Esophagus muscularis mucosa (tissue), 4 donors: Measurements from ENCODE around the gene ELOB. TPM values are rescaled to one million over a fixed set of nuclear protein-coding genes. Genes with fewer than 3 reads are reported as not detected.

Experiments
- DNase-seq: peaks from one replicate; pipeline ENCODE4 v3.0.0-alpha.2; 2017; ENCODE audit errors: extremely low spot score
- H3K27ac ChIP-seq, 4 donors: fragments of 200-600 bp; sonication (generic); replicated peaks in 1 of 4; 1 replicate in 3 of 4; 2 replicates in 1 of 4; pipeline ENCODE4 v1.5.1; 2016 to 2019; ENCODE audit warnings: mild to moderate bottlenecking in 1 of 4
- H3K27me3 ChIP-seq, 4 donors: fragments of 200-600 bp; sonication (generic); one replicate each; pipeline versions ENCODE4 v1.5.1 to v1.6.0; 2016 to 2019
- H3K36me3 ChIP-seq, 4 donors: fragments of 200-600 bp; sonication (generic); one replicate each; pipeline ENCODE4 v1.5.1; 2016 to 2019
- H3K4me1 ChIP-seq, 4 donors: fragments of 200-600 bp; sonication (generic); one replicate each; pipeline ENCODE4 v1.5.1; 2016 to 2019
- H3K4me3 ChIP-seq, 4 donors: fragments of 200-600 bp; sonication (generic); 1 replicate in 2 of 4; 2 replicates in 2 of 4; pipeline ENCODE4 v1.5.1; 2016 to 2019; ENCODE audit warnings: mild to moderate bottlenecking in 4 of 4, moderate library complexity in 1 of 4
- H3K9me3 ChIP-seq, 4 donors: fragments of 200-600 bp; sonication (generic); 1 replicate in 3 of 4; 2 replicates in 1 of 4; pipeline ENCODE4 v1.5.1; 2016 to 2019
- EP300 ChIP-seq: sonication (generic); formaldehyde crosslinking; IDR thresholded peaks from one replicate; pipeline ENCODE4 v1.6.1; 2017; ENCODE audit warnings: antibody characterized with exemption
- POLR2A ChIP-seq: fragments of 450-650 bp; IDR thresholded peaks from one replicate; pipeline ENCODE4 v1.6.1; 2017; ENCODE audit warnings: antibody characterized with exemption, moderate library complexity, mild to moderate bottlenecking, low read depth
- POLR2AphosphoS5 ChIP-seq, 2 donors: sonication (generic); formaldehyde crosslinking; IDR thresholded peaks; one replicate each; pipeline ENCODE4 v1.6.1; 2017; ENCODE audit warnings: antibody characterized with exemption in 2 of 2
- WGBS: methylation state at CpG from one replicate; pipeline ENCODE4 v1.1.5; 2018; 5-methylcytosine and 5-hydroxymethylcytosine counted together
- intact Hi-C: fragments of 100-400 bp; cut with DNase I; formaldehyde crosslinking; loops from one replicate; pipeline ENCODE4 v1.15.1; 2023
- total RNA-seq, 4 donors: library from RNA; depleted of rRNA; stranded (reverse); fragments of >200 nt; gene quantifications; one replicate each; pipeline versions ENCODE4 v1.1.0 to v1.2.1, GENCODE V29; 2016
- TF ChIP-seq, protein P1 (sequence below), 3 experiments: fragments of 200-600 bp in 2 of 3; fragments of 450-650 bp in 1 of 3; sonication (generic) in 2 of 3; IDR thresholded peaks; one replicate each; pipeline ENCODE4 v1.5.1; 2017 to 2019; ENCODE audit warnings: antibody characterized with exemption in 3 of 3, mild to moderate bottlenecking in 2 of 3, moderate library complexity in 1 of 3

The ELOB gene
- total RNA-seq, 4 donors from 2014 or later, result 199 to 229 (median 213) TPM

- Histone ChIP-seq H3K36me3 (peaks cover 95 to 100% (median 100%) of the 10 kb centered on the region in 4 donors), H3K4me3 (no peak overlapping the region), H3K4me1 (peaks cover 8 to 38% (median 29%) of the 10 kb centered on the region in 4 donors), H3K27me3 (no peaks in the 10 kb centered on the region), H3K9me3 (no peaks in the 10 kb centered on the region), H3K27ac (no peak overlapping the region)
- TF ChIP-seq EP300 (no peak), POLR2AphosphoS5 (IDR thresholded peaks at IDR 0.05) (no peak)
- no peak for DNase-seq
- 98% methylated on average over 70 of the region's 73 CpGs for WGBS
- intact Hi-C loops, result no loop called here
Measured at GRCh38 chr16:2765462-2766404, 11.3 kb downstream of the ELOB start.

- H3K27ac ChIP-seq, result no peak overlapping the region
- 100% methylated on average over 9 of the region's 9 CpGs for WGBS
- intact Hi-C loops, result no loop called here
- H3K36me3 ChIP-seq, result peaks cover 95 to 100% (median 100%) of the 10 kb centered on the region in 4 donors
- H3K4me3 ChIP-seq, result no peak overlapping the region
- no peak for DNase-seq
- TF ChIP-seq, protein P1, sequence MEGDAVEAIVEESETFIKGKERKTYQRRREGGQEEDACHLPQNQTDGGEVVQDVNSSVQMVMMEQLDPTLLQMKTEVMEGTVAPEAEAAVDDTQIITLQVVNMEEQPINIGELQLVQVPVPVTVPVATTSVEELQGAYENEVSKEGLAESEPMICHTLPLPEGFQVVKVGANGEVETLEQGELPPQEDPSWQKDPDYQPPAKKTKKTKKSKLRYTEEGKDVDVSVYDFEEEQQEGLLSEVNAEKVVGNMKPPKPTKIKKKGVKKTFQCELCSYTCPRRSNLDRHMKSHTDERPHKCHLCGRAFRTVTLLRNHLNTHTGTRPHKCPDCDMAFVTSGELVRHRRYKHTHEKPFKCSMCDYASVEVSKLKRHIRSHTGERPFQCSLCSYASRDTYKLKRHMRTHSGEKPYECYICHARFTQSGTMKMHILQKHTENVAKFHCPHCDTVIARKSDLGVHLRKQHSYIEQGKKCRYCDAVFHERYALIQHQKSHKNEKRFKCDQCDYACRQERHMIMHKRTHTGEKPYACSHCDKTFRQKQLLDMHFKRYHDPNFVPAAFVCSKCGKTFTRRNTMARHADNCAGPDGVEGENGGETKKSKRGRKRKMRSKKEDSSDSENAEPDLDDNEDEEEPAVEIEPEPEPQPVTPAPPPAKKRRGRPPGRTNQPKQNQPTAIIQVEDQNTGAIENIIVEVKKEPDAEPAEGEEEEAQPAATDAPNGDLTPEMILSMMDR (IDR thresholded peaks at IDR 0.05), result no peak
- TF ChIP-seq POLR2AphosphoS5 (IDR thresholded peaks at IDR 0.05) (no peak), EP300 (no peak), POLR2A (no peak)
- H3K4me1 ChIP-seq, result peaks cover 8 to 28% (median 24%) of the 10 kb centered on the region in 4 donors
- no peaks in the 10 kb centered on the region for H3K9me3 ChIP-seq
- H3K27me3 ChIP-seq, result no peaks in the 10 kb centered on the region
Measured at GRCh38 chr16:2764718-2765117, 12.4 kb downstream of the ELOB start.

- no peak overlapping the region for H3K4me3 ChIP-seq
- H3K36me3 ChIP-seq, result peaks cover 95 to 100% (median 100%) of the 10 kb centered on the region in 4 donors
- WGBS, result 92% methylated on average over 6 of the region's 6 CpGs
- no peak for DNase-seq
- H3K4me1 ChIP-seq, result peaks cover 0 to 16% (median 12%) of the 10 kb centered on the region in 4 donors
- TF ChIP-seq POLR2AphosphoS5 (IDR thresholded peaks at IDR 0.05) (no peak), EP300 (no peak), POLR2A (no peak)
- TF ChIP-seq, protein P1 (IDR thresholded peaks at IDR 0.05), result no peak
- H3K27ac ChIP-seq, result no peak overlapping the region
- no peaks in the 10 kb centered on the region for H3K27me3 ChIP-seq
- intact Hi-C loops, result no loop called here
- H3K9me3 ChIP-seq, result no peaks in the 10 kb centered on the region
Measured at GRCh38 chr16:2763173-2763572, 13.9 kb downstream of the ELOB start.

DNA sequence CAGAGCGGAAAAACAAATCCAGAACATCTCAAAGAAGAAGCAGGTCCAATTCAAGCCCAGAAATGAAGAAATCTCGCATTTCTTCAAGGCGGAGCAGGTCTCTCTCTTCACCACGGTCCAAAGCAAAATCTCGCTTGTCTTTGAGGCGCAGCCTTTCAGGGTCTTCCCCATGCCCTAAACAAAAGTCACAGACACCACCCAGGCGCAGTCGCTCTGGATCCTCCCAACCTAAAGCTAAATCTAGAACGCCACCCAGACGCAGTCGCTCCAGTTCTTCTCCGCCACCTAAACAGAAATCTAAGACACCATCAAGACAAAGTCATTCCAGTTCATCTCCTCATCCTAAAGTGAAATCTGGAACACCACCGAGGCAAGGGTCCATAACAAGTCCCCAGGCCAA, 14.4 kb downstream of the ELOB start:
- Histone ChIP-seq H3K36me3 (peaks cover 95 to 100% (median 100%) of the 10 kb centered on the region in 4 donors), H3K4me3 (no peak overlapping the region), H3K27me3 (no peaks in the 10 kb centered on the region), H3K27ac (no peak overlapping the region), H3K4me1 (peaks cover 0 to 14% (median 11%) of the 10 kb centered on the region in 4 donors), H3K9me3 (no peaks in the 10 kb centered on the region)
- 95% methylated on average over 13 of the region's 13 CpGs for WGBS
- no peak for DNase-seq
- TF ChIP-seq POLR2AphosphoS5 (IDR thresholded peaks at IDR 0.05), result no peak
- no peak for TF ChIP-seq EP300
- no peak for TF ChIP-seq POLR2A
- TF ChIP-seq, protein P1 (IDR thresholded peaks at IDR 0.05), result no peak
- intact Hi-C loops, result no loop called here

GRCh38 chr16:2761886-2762583, 15.0 kb downstream of the ELOB start:
- H3K36me3 ChIP-seq, result peaks cover 94 to 100% (median 100%) of the 10 kb centered on the region in 4 donors
- H3K27me3 ChIP-seq, result no peaks in the 10 kb centered on the region
- DNase-seq, result no peak
- H3K4me1 ChIP-seq, result peaks cover 5 to 17% (median 11%) of the 10 kb centered on the region in 4 donors
- no peaks in the 10 kb centered on the region for H3K9me3 ChIP-seq
- H3K27ac ChIP-seq, result no peak overlapping the region
- intact Hi-C loops, result no loop called here
- 97% methylated on average over 23 of the region's 42 CpGs for WGBS
- H3K4me3 ChIP-seq, result no peak overlapping the region
- TF ChIP-seq, protein P1 (IDR thresholded peaks at IDR 0.05), result no peak
- TF ChIP-seq POLR2A (no peak), POLR2AphosphoS5 (IDR thresholded peaks at IDR 0.05) (no peak), EP300 (no peak)
